DOHH2 (cell line): Measurements from ENCODE around the gene RFLNA.

Experiments used
- H3F3A ChIP-seq: fragments of 200-600 bp; sonication (generic), shearing (Covaris generic); 2 replicates; pipeline ENCODE4 v1.6.0; 2016; ENCODE audit warnings: antibody characterized with exemption, mild to moderate bottlenecking; ENCODE audit not compliant: control insufficient read depth, insufficient read depth
- H3K27ac ChIP-seq: fragments of 200-600 bp; sonication (generic); 2 replicates; pipeline ENCODE4 v1.5.1; 2014; ENCODE audit warnings: low read depth, mild to moderate bottlenecking, low read length, moderate library complexity
- H3K27me3 ChIP-seq: fragments of 200-600 bp; sonication (generic); 2 replicates; pipeline ENCODE4 v1.6.1; 2014; ENCODE audit warnings: mild to moderate bottlenecking, low read length, mixed read lengths; ENCODE audit not compliant: control insufficient read depth
- H3K36me3 ChIP-seq: fragments of 200-600 bp; sonication (generic); 2 replicates; pipeline ENCODE4 v1.6.1; 2014; ENCODE audit warnings: mild to moderate bottlenecking, low read length, moderate library complexity, mixed read lengths; ENCODE audit not compliant: control insufficient read depth
- H3K4me1 ChIP-seq: fragments of 200-600 bp; sonication (generic); 2 replicates; pipeline ENCODE4 v1.6.1; 2014; ENCODE audit warnings: mild to moderate bottlenecking, low read length, mixed read lengths; ENCODE audit not compliant: control insufficient read depth
- H3K4me2 ChIP-seq: fragments of 200-600 bp; sonication (generic); 2 replicates; pipeline ENCODE4 v1.6.0; 2014; ENCODE audit warnings: mild to moderate bottlenecking, low read length, moderate library complexity
- H3K4me3 ChIP-seq: fragments of 200-600 bp; sonication (generic); 2 replicates; pipeline ENCODE4 v1.5.1; 2014; ENCODE audit warnings: mild to moderate bottlenecking, low read length, mixed read lengths
- H3K79me2 ChIP-seq: fragments of 200-600 bp; sonication (generic); 2 replicates; pipeline ENCODE4 v1.6.1; 2014; ENCODE audit warnings: mild to moderate bottlenecking, low read length, mixed read lengths; ENCODE audit not compliant: control insufficient read depth
- H3K9me2 ChIP-seq: fragments of 200-600 bp; sonication (generic); replicated peaks from 2 replicates; pipeline ENCODE4 v1.6.1; 2014; ENCODE audit warnings: mild to moderate bottlenecking, low read length, mixed read lengths; ENCODE audit not compliant: control insufficient read depth
- H3K9me3 ChIP-seq: fragments of 200-600 bp; sonication (generic); 2 replicates; pipeline ENCODE4 v1.6.1; 2014; ENCODE audit warnings: antibody characterized with exemption, low read length, mixed read lengths; ENCODE audit not compliant: control insufficient read depth, insufficient read depth
- H4K20me1 ChIP-seq: fragments of 200-600 bp; sonication (generic); 2 replicates; pipeline ENCODE4 v1.6.0; 2014; ENCODE audit warnings: low read depth, mild to moderate bottlenecking, antibody characterized with exemption, low read length, moderate library complexity; ENCODE audit not compliant: control insufficient read depth, insufficient read depth
- CTCF ChIP-seq: fragments of 200-600 bp; sonication (generic); IDR thresholded peaks from one replicate; pipeline ENCODE4 v1.5.1; 2014; ENCODE audit warnings: antibody characterized with exemption, mild to moderate bottlenecking, low read depth, low read length; ENCODE audit not compliant: poor library complexity, severe bottlenecking
- EZH2phosphoT487 ChIP-seq: fragments of 200-600 bp; sonication (generic); IDR thresholded peaks from 2 replicates; pipeline ENCODE4 v1.6.1; 2017; ENCODE audit warnings: borderline replicate concordance, mild to moderate bottlenecking, antibody characterized with exemption, low read length, moderate library complexity, mixed read lengths

RFLNA gene

GRCh38 chr12:124301084-124301654 lies 6.3 kb downstream of the RFLNA start:
- no peaks in the 10 kb centered on the region for H3F3A ChIP-seq
- no peak for TF ChIP-seq EZH2phosphoT487
- no peak for TF ChIP-seq CTCF
- H3K79me2 ChIP-seq: no peaks in the 10 kb centered on the region
- H3K36me3 ChIP-seq: no peaks in the 10 kb centered on the region
- no peak overlapping the region for H3K4me2 ChIP-seq
- H4K20me1 ChIP-seq: no peaks in the 10 kb centered on the region
- H3K27me3 ChIP-seq: peaks cover 10% of the 10 kb centered on the region
- no peak overlapping the region for H3K4me3 ChIP-seq
- no peaks in the 10 kb centered on the region for H3K9me2 ChIP-seq
- no peaks in the 10 kb centered on the region for H3K9me3 ChIP-seq
- H3K4me1 ChIP-seq: no peaks in the 10 kb centered on the region
- H3K27ac ChIP-seq: no peak overlapping the region

- Histone ChIP-seq H4K20me1 (no peaks in the 10 kb centered on the region), H3K9me2 (no peaks in the 10 kb centered on the region), H3K9me3 (no peaks in the 10 kb centered on the region), H3K4me2 (no peak overlapping the region), H3F3A (no peaks in the 10 kb centered on the region), H3K27me3 (no peaks in the 10 kb centered on the region), H3K79me2 (no peaks in the 10 kb centered on the region), H3K4me3 (no peak overlapping the region), H3K4me1 (no peaks in the 10 kb centered on the region), H3K27ac (no peak overlapping the region), H3K36me3 (no peaks in the 10 kb centered on the region)
- no peak for TF ChIP-seq CTCF
- no peak for TF ChIP-seq EZH2phosphoT487
Observed at GRCh38 chr12:124302241-124302806, 7.4 kb downstream of the RFLNA start.

GRCh38 chr12:124302807-124303578 lies 8.1 kb downstream of the RFLNA start:
- H3K27ac ChIP-seq: no peak overlapping the region
- H3K27me3 ChIP-seq: no peaks in the 10 kb centered on the region
- no peak overlapping the region for H3K4me2 ChIP-seq
- H3K79me2 ChIP-seq: no peaks in the 10 kb centered on the region
- H3K9me2 ChIP-seq: no peaks in the 10 kb centered on the region
- no peaks in the 10 kb centered on the region for H3K36me3 ChIP-seq
- H3F3A ChIP-seq: no peaks in the 10 kb centered on the region
- H3K4me3 ChIP-seq: no peak overlapping the region
- no peaks in the 10 kb centered on the region for H4K20me1 ChIP-seq
- no peaks in the 10 kb centered on the region for H3K4me1 ChIP-seq
- H3K9me3 ChIP-seq: no peaks in the 10 kb centered on the region
- TF ChIP-seq EZH2phosphoT487: no peak
- no peak for TF ChIP-seq CTCF
